Measurements from ENCODE around the gene ARMH4. TPM values are rescaled to one million over a fixed set of nuclear protein-coding genes. Genes with fewer than 3 reads are reported as not detected.

Gene ARMH4
- total RNA-seq, 1 experiment from 2014 or later: 0.07 TPM

DNA sequence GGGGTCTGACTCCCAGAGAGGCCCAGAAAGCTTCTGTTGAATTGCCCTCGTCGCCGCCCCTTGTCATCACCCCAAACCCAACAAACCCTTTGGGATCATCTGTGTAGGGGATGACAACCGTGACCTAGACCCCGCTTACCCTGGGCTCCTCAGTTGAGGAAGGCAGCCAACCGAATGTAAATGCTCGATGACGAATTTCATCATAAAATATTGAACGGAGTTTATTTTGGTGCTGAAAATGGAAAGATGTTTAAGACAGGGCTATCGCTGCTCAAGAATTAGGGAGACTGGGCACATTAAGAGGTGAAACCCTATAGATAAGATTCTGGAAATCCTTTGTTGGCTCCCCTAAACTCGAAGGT lies 48.4 kb upstream of the ARMH4 start:
- Histone ChIP-seq H3K36me3 (ENCODE audit: control insufficient read depth, insufficient read depth, low read length) (no peaks in the 10 kb centered on the region), H3K9me3 (no peaks in the 10 kb centered on the region), H3K4me3 (ENCODE audit: low read depth, low read length) (peak overlapping the region; percentile 96), H3K27me3 (replicated peaks; ENCODE audit: control insufficient read depth, insufficient read depth, low read length) (no peaks in the 10 kb centered on the region), H3K4me1 (no peaks in the 10 kb centered on the region)
- H3K4me3 Mint-ChIP-seq (ENCODE audit: unreplicated experiment): peak overlapping the region; percentile 89
- ChIA-PET CTCF (no interaction called here), POLR2A (no interaction called here)
- H3K27me3 Mint-ChIP-seq (ENCODE audit: insufficient read depth, unreplicated experiment): no peaks in the 10 kb centered on the region
- TF ChIP-seq, protein P1, sequence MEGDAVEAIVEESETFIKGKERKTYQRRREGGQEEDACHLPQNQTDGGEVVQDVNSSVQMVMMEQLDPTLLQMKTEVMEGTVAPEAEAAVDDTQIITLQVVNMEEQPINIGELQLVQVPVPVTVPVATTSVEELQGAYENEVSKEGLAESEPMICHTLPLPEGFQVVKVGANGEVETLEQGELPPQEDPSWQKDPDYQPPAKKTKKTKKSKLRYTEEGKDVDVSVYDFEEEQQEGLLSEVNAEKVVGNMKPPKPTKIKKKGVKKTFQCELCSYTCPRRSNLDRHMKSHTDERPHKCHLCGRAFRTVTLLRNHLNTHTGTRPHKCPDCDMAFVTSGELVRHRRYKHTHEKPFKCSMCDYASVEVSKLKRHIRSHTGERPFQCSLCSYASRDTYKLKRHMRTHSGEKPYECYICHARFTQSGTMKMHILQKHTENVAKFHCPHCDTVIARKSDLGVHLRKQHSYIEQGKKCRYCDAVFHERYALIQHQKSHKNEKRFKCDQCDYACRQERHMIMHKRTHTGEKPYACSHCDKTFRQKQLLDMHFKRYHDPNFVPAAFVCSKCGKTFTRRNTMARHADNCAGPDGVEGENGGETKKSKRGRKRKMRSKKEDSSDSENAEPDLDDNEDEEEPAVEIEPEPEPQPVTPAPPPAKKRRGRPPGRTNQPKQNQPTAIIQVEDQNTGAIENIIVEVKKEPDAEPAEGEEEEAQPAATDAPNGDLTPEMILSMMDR (IDR thresholded peaks at IDR 0.05; ENCODE audit: insufficient read depth in 1 of 2, low read depth in 1 of 2, low read length in 1 of 2, severe bottlenecking in 1 of 2, unreplicated experiment in 1 of 2): no peak
- H3K9me3 Mint-ChIP-seq (ENCODE audit: unreplicated experiment): no peaks in the 10 kb centered on the region
- no TSS peak for BruUV-seq (replicated peaks)
- intact Hi-C loops (cut with micrococcal nuclease; ENCODE audit: unreplicated experiment): loop anchor here (1.0 to 5.0 kb wide), 2 partner anchors 42 to 98 kb away; partner anchors contain the start of genes ARID4A and PSMA3
- H3K4me1 Mint-ChIP-seq (ENCODE audit: low read depth, unreplicated experiment): peaks cover 12% of the 10 kb centered on the region
- peak overlapping the region; percentile 90 for H3K27ac Mint-ChIP-seq (ENCODE audit: unreplicated experiment)
- H3K36me3 Mint-ChIP-seq (ENCODE audit: insufficient read depth, unreplicated experiment): no peaks in the 10 kb centered on the region
- DNase-seq: no peak

DNA sequence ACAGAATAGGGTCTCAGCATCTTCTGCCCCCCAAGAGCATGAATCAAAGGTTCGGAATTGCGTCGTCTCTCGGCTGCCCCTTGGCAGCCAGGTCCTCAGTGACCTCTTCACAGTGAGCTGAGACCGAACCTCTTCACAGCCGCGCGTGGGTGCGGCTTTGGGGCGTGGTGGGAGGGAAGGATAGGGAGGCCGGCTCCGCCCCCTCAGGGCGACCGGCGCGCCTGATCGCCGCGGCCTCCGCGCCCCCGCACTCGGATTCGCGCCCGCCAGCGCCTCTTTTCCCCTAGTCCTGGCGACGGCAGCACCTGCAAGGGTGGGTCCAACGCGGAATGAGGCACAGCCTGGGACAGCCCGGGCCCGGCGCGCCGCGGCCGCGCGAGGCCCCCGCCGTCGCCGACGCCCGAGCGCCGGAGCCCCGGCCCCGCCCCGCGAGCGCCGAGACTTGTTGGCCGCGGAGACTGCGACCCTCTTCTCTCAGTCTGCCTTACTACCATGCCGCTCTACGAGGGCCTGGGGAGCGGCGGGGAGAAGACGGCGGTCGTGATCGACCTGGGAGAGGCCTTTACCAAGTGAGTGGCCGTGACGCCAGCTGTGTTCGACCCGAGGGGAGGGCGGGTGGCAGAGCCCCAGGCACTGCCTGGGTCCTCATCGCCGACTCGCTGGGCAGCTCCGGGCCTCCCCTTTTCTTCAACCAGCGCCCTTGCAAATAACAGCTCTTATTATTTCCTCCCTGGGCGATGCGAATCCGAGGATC lies 47.9 kb upstream of the ARMH4 start, which contains the start of gene ACTR10:
Gene ACTR10, plus strand, starts transcription at position 424 of the 754 bp plus-strand sequence. Its CDS starts 69 bp downstream, at position 493.
- BruUV-seq (replicated peaks): no TSS peak
- CTCF ChIA-PET: interaction anchor here (0.7 kb wide), 1 partner anchor 96 kb away, joined by 3 read pairs; no protein-coding TSS in a partner anchor
- no peaks in the 10 kb centered on the region for H3K9me3 Mint-ChIP-seq (ENCODE audit: unreplicated experiment)

DNA sequence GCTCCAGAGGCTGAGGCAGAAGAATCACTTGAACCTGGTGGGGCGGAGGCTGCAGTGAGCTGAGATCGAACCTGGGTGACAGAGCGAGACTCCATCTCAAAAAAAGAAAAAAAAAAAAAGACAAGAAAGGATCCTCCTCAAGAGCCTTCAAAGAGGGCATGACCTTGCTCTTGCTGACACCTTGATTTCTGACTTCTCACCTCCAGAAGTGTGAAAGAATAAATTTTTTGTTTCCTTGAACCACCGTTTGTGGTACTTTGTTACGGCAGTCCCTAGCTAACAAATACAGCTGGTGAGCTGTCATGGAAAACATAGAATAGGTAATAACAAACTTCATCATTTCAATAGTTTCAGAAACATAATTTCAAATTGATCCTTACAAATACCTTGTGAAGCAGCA lies 46.1 kb upstream of the ARMH4 start:
- no peaks in the 10 kb centered on the region for H3K36me3 ChIP-seq (ENCODE audit: control insufficient read depth, insufficient read depth, low read length)
- peaks cover 12% of the 10 kb centered on the region for H3K4me1 Mint-ChIP-seq (ENCODE audit: low read depth, unreplicated experiment)
- H3K4me3 ChIP-seq (ENCODE audit: low read depth, low read length): no peak overlapping the region
- H3K9me3 ChIP-seq: no peaks in the 10 kb centered on the region
- H3K27ac Mint-ChIP-seq (ENCODE audit: unreplicated experiment): no peak overlapping the region
- H3K4me1 ChIP-seq: no peaks in the 10 kb centered on the region
- intact Hi-C loops (cut with micrococcal nuclease; ENCODE audit: unreplicated experiment): no loop called here
- no peak for DNase-seq
- no peaks in the 10 kb centered on the region for H3K36me3 Mint-ChIP-seq (ENCODE audit: insufficient read depth, unreplicated experiment)
- no peaks in the 10 kb centered on the region for H3K27me3 Mint-ChIP-seq (ENCODE audit: insufficient read depth, unreplicated experiment)
- no TSS peak for BruUV-seq (replicated peaks)
- ChIA-PET POLR2A (interaction anchor here (0.6 kb wide), 1 partner anchor 198 kb away, joined by 3 read pairs; no protein-coding TSS in a partner anchor), CTCF (no interaction called here)
- H3K27me3 ChIP-seq (replicated peaks; ENCODE audit: control insufficient read depth, insufficient read depth, low read length): no peaks in the 10 kb centered on the region
- H3K4me3 Mint-ChIP-seq (ENCODE audit: unreplicated experiment): no peak overlapping the region
- TF ChIP-seq, protein P1 (IDR thresholded peaks at IDR 0.05; ENCODE audit: insufficient read depth in 1 of 2, low read depth in 1 of 2, low read length in 1 of 2, severe bottlenecking in 1 of 2, unreplicated experiment in 1 of 2): no peak
- H3K9me3 Mint-ChIP-seq (ENCODE audit: unreplicated experiment): no peaks in the 10 kb centered on the region

More for the DNA sequence above, 47.9 kb upstream of the ARMH4 start, which contains the start of gene ACTR10:
- H3K4me1 Mint-ChIP-seq (ENCODE audit: low read depth, unreplicated experiment): peaks cover 12% of the 10 kb centered on the region
- H3K27me3 ChIP-seq (replicated peaks; ENCODE audit: control insufficient read depth, insufficient read depth, low read length): no peaks in the 10 kb centered on the region
- H3K27ac Mint-ChIP-seq (ENCODE audit: unreplicated experiment): peak within 1 kb of the TSS; percentile 90
- DNase-seq: peak; percentile 92 to 93
- no peaks in the 10 kb centered on the region for H3K27me3 Mint-ChIP-seq (ENCODE audit: insufficient read depth, unreplicated experiment)
- H3K36me3 ChIP-seq (ENCODE audit: control insufficient read depth, insufficient read depth, low read length): no peaks in the 10 kb centered on the region
- H3K4me1 ChIP-seq: no peaks in the 10 kb centered on the region
- H3K36me3 Mint-ChIP-seq (ENCODE audit: insufficient read depth, unreplicated experiment): no peaks in the 10 kb centered on the region
- TF ChIP-seq, protein P1 (IDR thresholded peaks at IDR 0.05; ENCODE audit: insufficient read depth in 1 of 2, low read depth in 1 of 2, low read length in 1 of 2, severe bottlenecking in 1 of 2, unreplicated experiment in 1 of 2): no peak
- intact Hi-C loops (cut with micrococcal nuclease; ENCODE audit: unreplicated experiment): loop anchor here (1.0 to 5.0 kb wide), 2 partner anchors 42 to 98 kb away; partner anchors contain the start of genes ARID4A and PSMA3
- POLR2A ChIA-PET: interaction anchor here (0.7 kb wide), 1 partner anchor 45 kb away, joined by 3 read pairs; the partner anchor contains the start of gene PSMA3
- peak within 1 kb of the TSS; percentile 89 for H3K4me3 Mint-ChIP-seq (ENCODE audit: unreplicated experiment)
- no peaks in the 10 kb centered on the region for H3K9me3 ChIP-seq
- H3K4me3 ChIP-seq (ENCODE audit: low read depth, low read length): peak within 1 kb of the TSS; percentile 96

Measured in Caco-2 (cell line).